ENCODE data around the gene WDR5B. TPM values are rescaled to one million over a fixed set of nuclear protein-coding genes. Genes with fewer than 3 reads are reported as not detected.

WDR5B gene
- total RNA-seq, 4 donors from 2014 or later = 2.5 to 6.6 (median 3.9) TPM

- no peaks in the 10 kb centered on the region for H3K27me3 ChIP-seq
- no peak for TF ChIP-seq EP300 (IDR thresholded peaks at IDR 0.05)
- TF ChIP-seq CTCF (IDR thresholded peaks at IDR 0.05) = no peak
- TF ChIP-seq POLR2A (IDR thresholded peaks at IDR 0.05) = no peak
- no peak for TF ChIP-seq POLR2AphosphoS5 (IDR thresholded peaks at IDR 0.05)
- no peaks in the 10 kb centered on the region for H3K4me1 ChIP-seq
- peaks cover 76% of the 10 kb centered on the region for H3K36me3 ChIP-seq
- H3K4me3 ChIP-seq = no peak overlapping the region
- WGBS = 95% methylated on average over 9 of the region's 9 CpGs
- no peak overlapping the region for H3K27ac ChIP-seq
- no peaks in the 10 kb centered on the region for H3K9me3 ChIP-seq
- no peak for DNase-seq (ENCODE audit: low spot score in 2 of 2)
Observed at GRCh38 chr3:122435950-122436349, 20.1 kb upstream of the WDR5B start.

- Histone ChIP-seq H3K36me3 (peaks cover 63% of the 10 kb centered on the region), H3K4me3 (no peak overlapping the region), H3K27me3 (no peaks in the 10 kb centered on the region), H3K27ac (no peak overlapping the region), H3K4me1 (no peaks in the 10 kb centered on the region), H3K9me3 (no peaks in the 10 kb centered on the region)
- WGBS = 93% methylated on average over 2 of the region's 2 CpGs
- no peak for DNase-seq (ENCODE audit: low spot score in 2 of 2)
- TF ChIP-seq CTCF (IDR thresholded peaks at IDR 0.05) = no peak
- no peak for TF ChIP-seq EP300 (IDR thresholded peaks at IDR 0.05)
- TF ChIP-seq POLR2A (IDR thresholded peaks at IDR 0.05) = no peak
- TF ChIP-seq POLR2AphosphoS5 (IDR thresholded peaks at IDR 0.05) = no peak
Observed at GRCh38 chr3:122430371-122430770, 14.5 kb upstream of the WDR5B start.

GRCh38 chr3:122427857-122428471 is 12.1 kb upstream of the WDR5B start:
- TF ChIP-seq POLR2A (IDR thresholded peaks at IDR 0.05) (no peak), POLR2AphosphoS5 (IDR thresholded peaks at IDR 0.05) (no peak), EP300 (IDR thresholded peaks at IDR 0.05) (no peak), CTCF (IDR thresholded peaks at IDR 0.05) (no peak)
- Histone ChIP-seq H3K36me3 (peaks cover 60% of the 10 kb centered on the region), H3K9me3 (no peaks in the 10 kb centered on the region), H3K27ac (no peak overlapping the region), H3K27me3 (no peaks in the 10 kb centered on the region), H3K4me1 (no peaks in the 10 kb centered on the region), H3K4me3 (no peak overlapping the region)
- no peak for DNase-seq (ENCODE audit: low spot score in 2 of 2)
- 83% methylated on average over 2 of the region's 2 CpGs for WGBS

GRCh38 chr3:122421836-122422235 is 6.0 kb upstream of the WDR5B start:
- 85% methylated on average over 2 of the region's 2 CpGs for WGBS
- DNase-seq (ENCODE audit: low spot score in 2 of 2) = no peak
- no peak overlapping the region for H3K4me3 ChIP-seq
- peaks cover 23% of the 10 kb centered on the region for H3K36me3 ChIP-seq
- peaks cover 9% of the 10 kb centered on the region for H3K4me1 ChIP-seq
- H3K27ac ChIP-seq = no peak overlapping the region
- no peak for TF ChIP-seq EP300 (IDR thresholded peaks at IDR 0.05)
- no peak for TF ChIP-seq CTCF (IDR thresholded peaks at IDR 0.05)
- TF ChIP-seq POLR2AphosphoS5 (IDR thresholded peaks at IDR 0.05) = no peak
- no peak for TF ChIP-seq POLR2A (IDR thresholded peaks at IDR 0.05)
- no peaks in the 10 kb centered on the region for H3K27me3 ChIP-seq
- H3K9me3 ChIP-seq = no peaks in the 10 kb centered on the region

GRCh38 chr3:122421101-122421500 is 5.2 kb upstream of the WDR5B start:
- no peaks in the 10 kb centered on the region for H3K27me3 ChIP-seq
- 74% methylated on average over 4 of the region's 4 CpGs for WGBS
- DNase-seq (ENCODE audit: low spot score in 2 of 2) = no peak
- no peak overlapping the region for H3K27ac ChIP-seq
- TF ChIP-seq EP300 (IDR thresholded peaks at IDR 0.05) (no peak), POLR2AphosphoS5 (IDR thresholded peaks at IDR 0.05) (no peak), POLR2A (IDR thresholded peaks at IDR 0.05) (no peak), CTCF (IDR thresholded peaks at IDR 0.05) (no peak)
- H3K9me3 ChIP-seq = no peaks in the 10 kb centered on the region
- peaks cover 11% of the 10 kb centered on the region for H3K4me1 ChIP-seq
- no peak overlapping the region for H3K4me3 ChIP-seq
- peaks cover 15% of the 10 kb centered on the region for H3K36me3 ChIP-seq
